ENCODE measurements around the gene RUFY2. TPM values are rescaled to one million over a fixed set of nuclear protein-coding genes. Genes with fewer than 3 reads are reported as not detected.

The RUFY2 gene
- total and polyA plus RNA-seq, 8 donors = 3.6 to 15.5 (median 9.7) TPM

- TF ChIP-seq CTCF (IDR thresholded peaks at IDR 0.05) = no peak
- FAIRE-seq = no peak
- 95 to 97% methylated on average over 8 of the region's 8 CpGs for WGBS, 2 donors
Measured at GRCh38 chr10:68340358-68341080, 66.6 kb downstream of the RUFY2 start.

GRCh38 chr10:68336754-68337351, 70.2 kb downstream of the RUFY2 start:
- no peaks in the 10 kb centered on the region for H3K9me3 ChIP-seq
- WGBS, 2 donors = 57 to 65% methylated on average over 7 of the region's 7 CpGs
- H3K4me1 ChIP-seq = peaks cover 21 to 39% (median 36%) of the 10 kb centered on the region in 3 donors
- no peak for FAIRE-seq
- intact Hi-C loops (cut with DNase I) = no loop called here
- H3K27ac ChIP-seq = no peak overlapping the region
- peaks cover 8 to 37% (median 31%) of the 10 kb centered on the region in 3 donors for H3K36me3 ChIP-seq
- H3K27me3 ChIP-seq = no peaks in the 10 kb centered on the region
- no peak for TF ChIP-seq CTCF (IDR thresholded peaks at IDR 0.05)
- no peak for ATAC-seq
- DNase-seq = no peak
- H3K4me3 ChIP-seq = no peak overlapping the region

More at GRCh38 chr10:68340358-68341080, 66.6 kb downstream of the RUFY2 start:
- Histone ChIP-seq H3K36me3 (peaks cover 8 to 64% (median 31%) of the 10 kb centered on the region in 3 donors), H3K9me3 (no peaks in the 10 kb centered on the region), H3K4me1 (peaks cover 21 to 27% (median 25%) of the 10 kb centered on the region in 3 donors), H3K27ac (no peak overlapping the region), H3K4me3 (no peak overlapping the region), H3K27me3 (no peaks in the 10 kb centered on the region)
- no peak for DNase-seq
- intact Hi-C loops (cut with DNase I) = no loop called here
- no peak for ATAC-seq

- Histone ChIP-seq H3K4me3 (peak overlapping the region in 3 of 4 donors; percentile 4 to 98 (median 84)), H3K27me3 (no peaks in the 10 kb centered on the region), H3K9me3 (no peaks in the 10 kb centered on the region), H3K36me3 (peaks cover 8 to 17% (median 11%) of the 10 kb centered on the region in 3 donors), H3K27ac (no peak overlapping the region), H3K4me1 (peaks cover 21 to 39% (median 39%) of the 10 kb centered on the region in 3 donors)
- no peak for FAIRE-seq
- intact Hi-C loops (cut with DNase I) = no loop called here
- no peak for TF ChIP-seq CTCF (IDR thresholded peaks at IDR 0.05)
- ATAC-seq = no peak
- no peak for DNase-seq
- WGBS, 2 donors = 5% methylated on average over 8 of the region's 8 CpGs
Measured at GRCh38 chr10:68334672-68335467, 72.2 kb downstream of the RUFY2 start.

GRCh38 chr10:68333440-68334431, 73.3 kb downstream of the RUFY2 start:
- intact Hi-C loops (cut with DNase I) = no loop called here
- Histone ChIP-seq H3K36me3 (peaks cover 0 to 5% (median under 1%) of the 10 kb centered on the region in 3 donors), H3K9me3 (no peaks in the 10 kb centered on the region), H3K4me3 (peak overlapping the region; percentile 56 to 98 (median 75)), H3K27me3 (no peaks in the 10 kb centered on the region), H3K27ac (peak overlapping the region in 3 of 4 donors; percentile 90 to 99 (median 97)), H3K4me1 (peaks cover 21 to 44% (median 39%) of the 10 kb centered on the region in 3 donors)
- 1 to 2% methylated on average over 10 of the region's 10 CpGs for WGBS, 2 donors
- no peak for FAIRE-seq
- TF ChIP-seq CTCF (IDR thresholded peaks at IDR 0.05) = no peak
- no peak for ATAC-seq
- DNase-seq = no peak
